H1 (cell line): ENCODE data around the gene DRAM1. TPM values are rescaled to one million over a fixed set of nuclear protein-coding genes. Genes with fewer than 3 reads are reported as not detected.

Experiments used
- CTCF ChIA-PET: fragments of 300-600 bp; sonication (Branson Sonifier 250); formaldehyde crosslinking; loops from one replicate; lab custom pipeline; 2021; ENCODE audit not compliant: partially characterized antibody; lab: Charles Lee
- POLR2A ChIA-PET: fragments of 300-600 bp; sonication (Branson Sonifier 250); formaldehyde crosslinking; loops from one replicate; lab custom pipeline; 2021; ENCODE audit warnings: inconsistent platforms; ENCODE audit not compliant: partially characterized antibody; lab: Charles Lee
- DNase-seq, 2 experiments: peaks; one replicate each; pipeline versions ENCODE4 v3.0.0 to v3.0.0-alpha.2; 2010 to 2022; ENCODE audit warnings: low spot score in 2 of 2, low read depth in 1 of 2, mixed read lengths in 1 of 2
- FAIRE-seq: peaks from 2 replicates; lab custom pipeline; 2011; peaks lifted over from hg19 to GRCh38; lab: Jason Lieb, UNC
- H2AFZ ChIP-seq: 2 replicates; pipeline ENCODE4 v1.8.1; 2012; ENCODE audit warnings: low read length, inconsistent platforms
- H2AK5ac ChIP-seq: 2 replicates; pipeline ENCODE4 v1.6.1; 2013; ENCODE audit warnings: low read depth, low read length
- H2BK120ac ChIP-seq: replicated peaks from 2 replicates; pipeline ENCODE3; 2013; ENCODE audit warnings: low read depth, low read length, inconsistent platforms
- H2BK12ac ChIP-seq: 2 replicates; pipeline ENCODE4 v1.6.1; 2013; ENCODE audit warnings: low read depth, low read length
- H2BK15ac ChIP-seq: 2 replicates; pipeline ENCODE4 v1.6.1; 2013; ENCODE audit warnings: low read length
- H2BK20ac ChIP-seq: 2 replicates; pipeline ENCODE4 v1.6.1; 2013; ENCODE audit warnings: low read length
- H2BK5ac ChIP-seq: 2 replicates; pipeline ENCODE4 v1.6.1; 2013; ENCODE audit warnings: low read depth, low read length
- H3K14ac ChIP-seq: 2 replicates; pipeline ENCODE4 v1.6.1; 2013; ENCODE audit warnings: inconsistent platforms; ENCODE audit not compliant: insufficient read length
- H3K18ac ChIP-seq: 2 replicates; pipeline ENCODE4 v1.6.1; 2013; ENCODE audit warnings: low read length; ENCODE audit errors: extremely low read depth
- H3K23ac ChIP-seq: 2 replicates; pipeline ENCODE4 v1.6.1; 2013; ENCODE audit warnings: inconsistent platforms; ENCODE audit not compliant: insufficient read length
- H3K23me2 ChIP-seq: 2 replicates; pipeline ENCODE4 v1.6.1; 2013; ENCODE audit warnings: low read depth, low read length
- H3K27ac ChIP-seq: 2 replicates; pipeline ENCODE4 v1.6.1; 2011; ENCODE audit warnings: low read depth, low read length, inconsistent platforms
- H3K27me3 ChIP-seq, 4 experiments: replicated peaks in 1 of 4; 1 replicate in 1 of 4; 2 replicates in 3 of 4; pipeline versions ENCODE4 v1.6.1 to v1.8.1; 2011 to 2013; ENCODE audit warnings: low read length in 3 of 4, mild to moderate bottlenecking in 3 of 4, inconsistent platforms in 2 of 4, mixed read lengths in 2 of 4, moderate library complexity in 1 of 4; ENCODE audit not compliant: control insufficient read depth in 3 of 4, insufficient read depth in 3 of 4; ENCODE audit errors: extremely low read depth in 1 of 4
- H3K36me3 ChIP-seq, 4 experiments: 2 replicates each; pipeline versions ENCODE4 v1.6.1 to v1.8.1; 2011 to 2013; ENCODE audit warnings: mild to moderate bottlenecking in 4 of 4, low read length in 3 of 4, moderate library complexity in 2 of 4, control low read depth in 1 of 4, inconsistent platforms in 1 of 4; ENCODE audit not compliant: insufficient read depth in 4 of 4, control insufficient read depth in 2 of 4
- H3K4ac ChIP-seq: replicated peaks from 2 replicates; pipeline ENCODE3; 2013; ENCODE audit warnings: low read length, low read depth, mixed read lengths, inconsistent platforms; ENCODE audit not compliant: insufficient read length
- H3K4me1 ChIP-seq, 4 experiments: replicated peaks in 1 of 4; 1 replicate in 1 of 4; 2 replicates in 3 of 4; pipeline versions ENCODE4 v1.6.1 to v1.8.1; 2011 to 2013; ENCODE audit warnings: low read length in 3 of 4, inconsistent platforms in 2 of 4, mixed read lengths in 1 of 4; ENCODE audit not compliant: insufficient read depth in 4 of 4, control insufficient read depth in 3 of 4
- H3K4me2 ChIP-seq, 2 experiments: 2 replicates each; pipeline versions ENCODE4 v1.6.1 to v1.8.1; 2011 to 2013; ENCODE audit warnings: low read depth in 2 of 2, low read length in 2 of 2, control low read depth in 1 of 2, inconsistent platforms in 1 of 2, mild to moderate bottlenecking in 1 of 2; ENCODE audit not compliant: insufficient read depth in 1 of 2
- H3K4me3 ChIP-seq, 4 experiments: fragments of 200-600, 300-600 bp in 1 of 4; sonication (generic), shearing (Covaris generic), sonication (Bioruptor Twin) in 1 of 4; 2 replicates each; pipeline versions ENCODE4 v1.5.1 to v1.8.1; 2011 to 2016; ENCODE audit warnings: low read length in 4 of 4, low read depth in 3 of 4, control low read depth in 2 of 4, inconsistent platforms in 2 of 4, mild to moderate bottlenecking in 2 of 4, mixed read lengths in 1 of 4, moderate library complexity in 1 of 4; ENCODE audit not compliant: insufficient read depth in 2 of 4; ENCODE audit errors: extremely low read depth in 1 of 4
- H3K56ac ChIP-seq: replicated peaks from 2 replicates; pipeline ENCODE3; 2013; ENCODE audit warnings: low read depth, mild to moderate bottlenecking, mixed read lengths, low read length, inconsistent platforms; ENCODE audit not compliant: insufficient read length
- H3K79me1 ChIP-seq: 2 replicates; pipeline ENCODE4 v1.6.1; 2013; ENCODE audit warnings: low read depth, low read length, control low read depth
- H3K79me2 ChIP-seq, 2 experiments: 2 replicates each; pipeline versions ENCODE4 v1.6.1 to v1.8.1; 2012 to 2013; ENCODE audit warnings: low read length in 2 of 2, mild to moderate bottlenecking in 2 of 2, inconsistent platforms in 1 of 2; ENCODE audit not compliant: insufficient read depth in 2 of 2, control insufficient read depth in 1 of 2
- H3K9ac ChIP-seq, 4 experiments: replicated peaks in 1 of 4; 1 replicate in 1 of 4; 2 replicates in 3 of 4; pipeline versions ENCODE4 v1.6.1 to v1.8.1; 2011 to 2013; ENCODE audit warnings: low read depth in 3 of 4, low read length in 3 of 4, control low read depth in 2 of 4, mild to moderate bottlenecking in 2 of 4, moderate library complexity in 2 of 4, inconsistent platforms in 1 of 4; ENCODE audit errors: extremely low read depth in 1 of 4
- H3K9me3 ChIP-seq, 2 experiments: 2 replicates each; pipeline versions ENCODE4 v1.6.1 to v1.8.1; 2012 to 2013; ENCODE audit warnings: mild to moderate bottlenecking in 2 of 2, moderate library complexity in 2 of 2, control low read depth in 1 of 2, inconsistent platforms in 1 of 2, low read depth in 1 of 2, low read length in 1 of 2, mixed read lengths in 1 of 2; ENCODE audit not compliant: insufficient read depth in 2 of 2
- H4K20me1 ChIP-seq, 2 experiments: replicated peaks in 1 of 2; 2 replicates each; pipeline versions ENCODE3 to v1.8.1; 2011 to 2013; ENCODE audit warnings: inconsistent platforms in 2 of 2, low read length in 2 of 2, mild to moderate bottlenecking in 1 of 2; ENCODE audit not compliant: insufficient read depth in 2 of 2, control insufficient read depth in 1 of 2
- H4K5ac ChIP-seq: 2 replicates; pipeline ENCODE4 v1.6.1; 2013; ENCODE audit warnings: low read length, low read depth, mixed read lengths, inconsistent platforms; ENCODE audit not compliant: insufficient read length
- H4K8ac ChIP-seq: 2 replicates; pipeline ENCODE4 v1.8.0; 2013; ENCODE audit warnings: mild to moderate bottlenecking, moderate library complexity, low read length, inconsistent platforms; ENCODE audit not compliant: insufficient read depth; ENCODE audit errors: extremely low read depth
- H4K91ac ChIP-seq: replicated peaks from 2 replicates; pipeline ENCODE3; 2013; ENCODE audit warnings: low read length, mixed read lengths, inconsistent platforms; ENCODE audit not compliant: insufficient read length
- ATF2 ChIP-seq: IDR thresholded peaks from 2 replicates; pipeline ENCODE4 v1.6.1; 2012; ENCODE audit warnings: low read length, inconsistent platforms
- CBX5 ChIP-seq: fragments of 300-800, 300-1000 bp; sonication (generic); IDR thresholded peaks from 2 replicates; pipeline ENCODE4 v1.7.1; 2016; ENCODE audit warnings: antibody characterized with exemption, low read length, low read depth
- MAFK ChIP-seq: IDR thresholded peaks from 2 replicates; pipeline ENCODE4 v1.6.1; 2012; ENCODE audit warnings: low read depth, mild to moderate bottlenecking, improper control_type of control experiment, low read length
- RAD21 ChIP-seq, 2 experiments: IDR thresholded peaks in 1 of 2; conservative IDR thresholded peaks in 1 of 2; 2 replicates each; pipeline ENCODE4 v1.6.1; 2011; ENCODE audit warnings: low read depth in 2 of 2, low read length in 2 of 2, improper control_type of control experiment in 1 of 2, inconsistent platforms in 1 of 2, mild to moderate bottlenecking in 1 of 2, moderate library complexity in 1 of 2
- SRF ChIP-seq: IDR thresholded peaks from 2 replicates; pipeline ENCODE4 v1.6.1; 2011; ENCODE audit warnings: mild to moderate bottlenecking, low read depth, low read length, moderate library complexity
- TAF7 ChIP-seq: optimal IDR thresholded peaks from 2 replicates; pipeline ENCODE3; 2011; ENCODE audit warnings: low read depth, mild to moderate bottlenecking, inconsistent platforms, low read length, moderate library complexity, borderline replicate concordance
- WGBS, 2 experiments: shearing (Covaris generic) in 1 of 2; methylation state at CpG; one replicate each; pipeline versions ENCODE4 v1.1.6 to v1.1.7; 2013 to 2015; ENCODE audit warnings: low lambda C conversion rate in 2 of 2, mixed read lengths in 2 of 2, inconsistent platforms in 1 of 2, low coverage in 1 of 2, missing lambda C conversion rate in 1 of 2; ENCODE audit not compliant: insufficient replicate concordance in 2 of 2, insufficient coverage in 1 of 2, insufficient read length in 1 of 2; ENCODE audit errors: extremely low coverage in 1 of 2, missing lambda C conversion rate in 1 of 2; 5-methylcytosine and 5-hydroxymethylcytosine counted together
- polyA plus RNA-seq, 7 experiments: library from polyadenylated mRNA; depleted of rRNA in 3 of 7; stranded (reverse) in 5 of 7; unstranded in 2 of 7; fragments of >200 nt in 5 of 7; fragments of 200-250 nt in 2 of 7; gene quantifications; 1 replicate in 5 of 7; 2 replicates in 1 of 7; 4 replicates in 1 of 7; pipeline versions ENCODE4 v1.2.1 to v1.2.3, GENCODE V29; 2011 to 2013; ENCODE audit warnings: missing spikeins in 2 of 7, mixed read lengths in 2 of 7
- total RNA-seq: library from RNA; stranded (reverse); fragmentation: NEBNext Ultra II Directional; extraction: Animal tissue kit (Norgen Biotek cat#: 25700); gene quantifications from 2 replicates; pipeline ENCODE4 v1.2.1, GENCODE V29; 2021

Gene DRAM1
- total and polyA plus RNA-seq, 2 of the 8 experiments (the other 6 are each of a cell fraction or from before 2014, with no cell fraction given): 4.6 to 6.2 TPM

- H2AFZ ChIP-seq: no peak overlapping the region
- H2BK20ac ChIP-seq: no peak overlapping the region
- no peaks in the 10 kb centered on the region for H3K9me3 ChIP-seq
- H3K27ac ChIP-seq: no peak overlapping the region
- H2AK5ac ChIP-seq: no peak overlapping the region
- WGBS, 2 experiments: 91% methylated on average over 3 of the region's 3 CpGs; no CpG with 5 or more reads in 1 of the 2 experiments
- no peak for DNase-seq
- no peak overlapping the region for H2BK120ac ChIP-seq
- H3K4ac ChIP-seq: no peak overlapping the region
- no peak overlapping the region for H4K91ac ChIP-seq
- H3K56ac ChIP-seq: no peak overlapping the region
- no peak overlapping the region for H3K4me2 ChIP-seq
- no peak overlapping the region for H3K4me3 ChIP-seq
- H3K4me1 ChIP-seq: peaks cover 0 to 10% (median 2%) of the 10 kb centered on the region in 4 experiments; a peak in 2 of 7 replicates
- H3K23ac ChIP-seq: no peak overlapping the region
- FAIRE-seq: no peak
- no peak overlapping the region for H4K8ac ChIP-seq
- no peaks in the 10 kb centered on the region for H3K27me3 ChIP-seq
- H3K79me1 ChIP-seq: no peaks in the 10 kb centered on the region
- no peaks in the 10 kb centered on the region for H3K36me3 ChIP-seq
- H4K20me1 ChIP-seq: no peaks in the 10 kb centered on the region
- no peaks in the 10 kb centered on the region for H3K79me2 ChIP-seq
- H4K5ac ChIP-seq: no peak overlapping the region
- H2BK12ac ChIP-seq: no peak overlapping the region
- no peak overlapping the region for H3K14ac ChIP-seq
- H2BK5ac ChIP-seq: no peak overlapping the region
- ChIA-PET CTCF (interaction anchor here (0.6 to 0.7 kb wide), 2 partner anchors 687 to 715 kb away, joined by 3 read pairs; no protein-coding TSS in a partner anchor), POLR2A (interaction anchor here (0.7 kb wide), 1 partner anchor 17 kb away, joined by 4 read pairs; no protein-coding TSS in a partner anchor)
- H3K18ac ChIP-seq: no peak overlapping the region
- no peak overlapping the region for H3K9ac ChIP-seq
- no peak overlapping the region for H2BK15ac ChIP-seq
- no peaks in the 10 kb centered on the region for H3K23me2 ChIP-seq
- no peak for TF ChIP-seq TAF7
- no peak for TF ChIP-seq ATF2
- TF ChIP-seq CBX5: no peak
- TF ChIP-seq SRF: no peak
- no peak for TF ChIP-seq MAFK
- TF ChIP-seq RAD21 (IDR thresholded peaks at IDR 0.05 in 1 of 2, conservative IDR thresholded peaks at IDR 0.05 in 1 of 2; ENCODE audit: low read depth in 2 of 2, low read length in 2 of 2): no peak
Observed at GRCh38 chr12:101908395-101908794, 31.0 kb downstream of the DRAM1 start.
